Left ventricle myocardium inferior (tissue), 1 donor: ENCODE measurements around the gene PPP2R2C. TPM values are rescaled to one million over a fixed set of nuclear protein-coding genes. Genes with fewer than 3 reads are reported as not detected.
A peak's percentile ranks its signal among the peaks of the same experiment; 100 is the strongest.

Experiments
- DNase-seq: peaks from one replicate; pipeline ENCODE4 v3.0.0-alpha.2; 2020
- H3K27ac ChIP-seq: fragments of 200-600 bp; replicated peaks from 2 replicates; pipeline ENCODE4 v1.8.0; 2021
- H3K27me3 ChIP-seq: fragments of 200-600 bp; 2 replicates; pipeline ENCODE4 v1.8.0; 2021; ENCODE audit warnings: low read depth
- H3K36me3 ChIP-seq: fragments of 200-600 bp; 2 replicates; pipeline ENCODE4 v1.8.0; 2021
- H3K4me1 ChIP-seq: fragments of 200-600 bp; 2 replicates; pipeline ENCODE4 v1.8.0; 2021
- H3K4me3 ChIP-seq: fragments of 200-600 bp; 2 replicates; pipeline ENCODE4 v1.8.0; 2021; ENCODE audit warnings: mild to moderate bottlenecking, moderate library complexity
- H3K9me3 ChIP-seq: fragments of 200-600 bp; replicated peaks from 2 replicates; pipeline ENCODE4 v1.8.0; 2021
- CTCF ChIP-seq: fragments of 200-600 bp; IDR thresholded peaks from 2 replicates; pipeline ENCODE4 v1.8.0; 2021; ENCODE audit warnings: antibody characterized with exemption, mild to moderate bottlenecking, borderline replicate concordance
- intact Hi-C: fragments of 100-400 bp; cut with micrococcal nuclease; formaldehyde crosslinking; loops from one replicate; pipeline ENCODE4 v1.11.0; 2022
- total RNA-seq: library from RNA; stranded (reverse); fragmentation: NEBNext Ultra II Directional; extraction: Animal tissue kit (Norgen Biotek cat#: 25700); gene quantifications from one replicate; pipeline ENCODE4 v1.2.1, GENCODE V29; 2021
- donor health status: DM: no; HTN: yes; CAD: no; lungs with severe emphysema.

PPP2R2C gene
- total RNA-seq, 1 donor from 2014 or later, result 9.7 TPM

- intact Hi-C loops, result no loop called here
- Histone ChIP-seq H3K36me3 (no peaks in the 10 kb centered on the region), H3K4me3 (peak overlapping the region; percentile 69), H3K9me3 (no peaks in the 10 kb centered on the region), H3K4me1 (peaks cover 19% of the 10 kb centered on the region), H3K27me3 (peaks cover 89% of the 10 kb centered on the region), H3K27ac (no peak overlapping the region)
- no peak for DNase-seq
- no peak for TF ChIP-seq CTCF
Measured at GRCh38 chr4:6471307-6472007, 957 bp downstream of the PPP2R2C start.

GRCh38 chr4:6470502-6471306, 1.7 kb downstream of the PPP2R2C start:
- no peaks in the 10 kb centered on the region for H3K9me3 ChIP-seq
- no peaks in the 10 kb centered on the region for H3K36me3 ChIP-seq
- peak overlapping the region; percentile 66 for H3K27ac ChIP-seq
- H3K4me1 ChIP-seq, result peaks cover 19% of the 10 kb centered on the region
- H3K27me3 ChIP-seq, result peaks cover 85% of the 10 kb centered on the region
- no peak for TF ChIP-seq CTCF
- intact Hi-C loops, result no loop called here
- peak; percentile 70 for DNase-seq
- peak overlapping the region; percentile 69 for H3K4me3 ChIP-seq

DNA sequence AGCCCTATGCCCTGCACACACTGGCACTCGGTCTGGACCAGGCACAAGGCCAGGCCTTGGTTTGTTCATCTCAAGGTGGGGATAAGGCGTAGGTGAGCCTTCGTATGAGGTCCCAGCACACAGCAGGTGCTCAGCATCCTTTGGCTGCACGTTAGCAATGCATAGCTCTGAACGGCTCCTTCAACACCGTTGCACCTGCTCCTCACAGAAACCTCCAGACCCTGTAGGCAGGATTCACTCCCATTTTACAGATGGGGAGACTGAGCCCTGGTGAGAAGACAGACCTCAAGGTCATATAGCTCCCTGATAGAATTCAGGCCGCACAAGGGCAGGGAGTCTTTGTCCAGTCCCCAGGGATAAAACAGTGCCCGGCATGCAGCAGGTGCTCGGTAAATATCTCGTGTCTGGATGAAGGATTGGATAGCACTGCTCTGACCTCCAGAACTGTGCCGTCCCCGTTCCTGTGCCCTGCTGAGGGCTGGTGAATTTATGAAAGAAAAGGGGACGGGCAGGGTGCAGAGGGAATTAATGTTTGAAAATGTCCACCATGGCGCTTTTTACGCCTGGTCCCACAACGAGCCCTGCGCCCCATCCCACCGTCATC, 2.4 kb downstream of the PPP2R2C start:
- no peak for TF ChIP-seq CTCF
- Histone ChIP-seq H3K36me3 (no peaks in the 10 kb centered on the region), H3K4me1 (peaks cover 19% of the 10 kb centered on the region), H3K27ac (peak overlapping the region; percentile 66), H3K9me3 (no peaks in the 10 kb centered on the region), H3K27me3 (peaks cover 83% of the 10 kb centered on the region), H3K4me3 (peak overlapping the region; percentile 69)
- no peak for DNase-seq
- intact Hi-C loops, result no loop called here

DNA sequence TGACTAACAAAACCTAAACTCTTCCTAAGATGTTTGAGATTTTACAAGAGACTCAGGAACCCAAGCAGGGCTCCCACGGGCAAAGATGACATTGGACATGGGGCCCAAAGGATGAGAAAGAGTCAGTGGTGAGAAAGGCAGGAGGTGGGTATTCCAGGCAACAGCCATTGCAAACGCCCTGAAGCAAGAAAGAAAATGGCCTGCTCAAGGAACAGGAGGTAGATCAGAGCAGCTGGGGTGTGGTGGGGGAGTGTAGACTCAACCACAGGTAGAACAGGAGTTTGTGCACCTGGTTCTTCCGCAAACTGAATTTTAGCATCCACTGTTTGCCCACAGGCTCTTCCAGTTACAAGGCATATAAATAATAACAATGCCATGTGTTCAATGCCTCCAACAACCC, 3.3 kb downstream of the PPP2R2C start:
- intact Hi-C loops, result no loop called here
- H3K9me3 ChIP-seq, result no peaks in the 10 kb centered on the region
- H3K27ac ChIP-seq, result no peak overlapping the region
- H3K36me3 ChIP-seq, result no peaks in the 10 kb centered on the region
- no peak for TF ChIP-seq CTCF
- peaks cover 76% of the 10 kb centered on the region for H3K27me3 ChIP-seq
- H3K4me1 ChIP-seq, result peaks cover 19% of the 10 kb centered on the region
- DNase-seq, result no peak
- no peak overlapping the region for H3K4me3 ChIP-seq

GRCh38 chr4:6468376-6468775, 4.0 kb downstream of the PPP2R2C start:
- intact Hi-C loops, result no loop called here
- H3K4me3 ChIP-seq, result no peak overlapping the region
- H3K27ac ChIP-seq, result no peak overlapping the region
- no peak for DNase-seq
- H3K36me3 ChIP-seq, result no peaks in the 10 kb centered on the region
- peaks cover 70% of the 10 kb centered on the region for H3K27me3 ChIP-seq
- no peak for TF ChIP-seq CTCF
- H3K9me3 ChIP-seq, result no peaks in the 10 kb centered on the region
- peaks cover 19% of the 10 kb centered on the region for H3K4me1 ChIP-seq
